ENCODE results near the gene CX3CR1. TPM values are rescaled to one million over a fixed set of nuclear protein-coding genes. Genes with fewer than 3 reads are reported as not detected.

The CX3CR1 gene
- total and polyA plus RNA-seq, 2 of the 4 experiments (the other 2 are of a cell fraction), result not detected

GRCh38 chr3:39268549-39268900, 11.3 kb downstream of the CX3CR1 start:
- intact Hi-C loops (cut with micrococcal nuclease) (no loop called here), in situ Hi-C loops (cut with MboI; ENCODE audit: low sequenced_read_pairs) (no loop called here), dilution Hi-C loops (cut with HindIII; ENCODE audit: low sequenced_read_pairs, unreplicated experiment) (no loop called here)
- H3K18ac ChIP-seq (ENCODE audit: low read depth, low read length), result no peak overlapping the region
- no peak overlapping the region for H3K56ac ChIP-seq (ENCODE audit: extremely low read depth, insufficient read depth, low read length)
- no peak for TF ChIP-seq MAFK (IDR thresholded peaks at IDR 0.05; ENCODE audit: low read depth, low read length)
- no peak for TF ChIP-seq RFX5 (IDR thresholded peaks at IDR 0.05; ENCODE audit: low read depth, low read length)
- no peak for TF ChIP-seq MXI1 (IDR thresholded peaks at IDR 0.05; ENCODE audit: borderline replicate concordance, low read depth, low read length)
- no peak for TF ChIP-seq BHLHE40 (IDR thresholded peaks at IDR 0.05; ENCODE audit: low read depth, low read length)
- no peak for TF ChIP-seq RCOR1 (IDR thresholded peaks at IDR 0.05; ENCODE audit: insufficient replicate concordance, low read length)
- no peak for TF ChIP-seq USF2 (IDR thresholded peaks at IDR 0.05; ENCODE audit: low read depth, low read length)
- no peak for TF ChIP-seq ELK1 (IDR thresholded peaks at IDR 0.05; ENCODE audit: borderline replicate concordance, low read depth, low read length)
- no peak for TF ChIP-seq FOS (IDR thresholded peaks at IDR 0.05; ENCODE audit: low read depth, low read length)
- no peak for TF ChIP-seq RAD21 (IDR thresholded peaks at IDR 0.05; ENCODE audit: low read length)
- TF ChIP-seq NFE2L2 (IDR thresholded peaks at IDR 0.05; ENCODE audit: low read depth, low read length), result no peak
- no peak for TF ChIP-seq MAZ (IDR thresholded peaks at IDR 0.05; ENCODE audit: borderline replicate concordance, low read depth, low read length)
- TF ChIP-seq CEBPB (IDR thresholded peaks at IDR 0.05; ENCODE audit: low read depth, low read length), result no peak
- TF ChIP-seq SMC3 (IDR thresholded peaks at IDR 0.05; ENCODE audit: low read depth, low read length), result no peak
- TF ChIP-seq POLR2A (IDR thresholded peaks at IDR 0.05; ENCODE audit: low read depth, low read length), result no peak
- no peak for TF ChIP-seq CTCF (conservative IDR thresholded peaks at IDR 0.05; ENCODE audit: low read depth, low read length)
- no peak for TF ChIP-seq CHD1 (IDR thresholded peaks at IDR 0.05; ENCODE audit: low read depth, low read length)
- no peak for ATAC-seq (ENCODE audit: low read depth)
- no peaks in the 10 kb centered on the region for H3K9me1 ChIP-seq (ENCODE audit: insufficient read depth, low read length)
- H4K8ac ChIP-seq (ENCODE audit: low read depth in 2 of 2, low read length in 2 of 2), result no peak overlapping the region
- WGBS, 2 experiments (ENCODE audit: extremely low coverage in 2 of 2, insufficient read length in 1 of 2), result no CpG with 5 or more reads among the region's 7 CpGs
- no peak overlapping the region for H3K4me3 ChIP-seq (ENCODE audit: insufficient read depth, low read depth, low read length)
- no peaks in the 10 kb centered on the region for H3K9me3 ChIP-seq (ENCODE audit: control insufficient read depth, insufficient read depth, low read length)
- H4K91ac ChIP-seq (ENCODE audit: insufficient read depth, low read depth, low read length), result no peak overlapping the region
- no peak overlapping the region for H2BK20ac ChIP-seq (ENCODE audit: low read depth, low read length)
- DNase-seq, result no peak
- CTCF ChIA-PET, result no interaction called here
- no peak overlapping the region for H3K14ac ChIP-seq (replicated peaks; ENCODE audit: low read depth, low read length)
- no peak overlapping the region for H2AK5ac ChIP-seq (ENCODE audit: low read depth, low read length)
- H3K4me2 ChIP-seq (ENCODE audit: low read depth, low read length), result no peak overlapping the region
- POLR2A ChIA-PET (ENCODE audit: unreplicated experiment), result no interaction called here
- no peak overlapping the region for H2BK5ac ChIP-seq (ENCODE audit: low read depth, low read length, poor library complexity, severe bottlenecking)
- no peak overlapping the region for H3K4ac ChIP-seq (ENCODE audit: low read depth, low read length)
- H3K36me3 ChIP-seq (ENCODE audit: control insufficient read depth, insufficient read depth, low read length), result no peaks in the 10 kb centered on the region
- H3K79me1 ChIP-seq (ENCODE audit: low read depth in 1 of 2, low read length in 2 of 2), result no peaks in the 10 kb centered on the region
- no TSS peak for BruUV-seq (replicated peaks)
- H4K20me1 ChIP-seq (ENCODE audit: insufficient read depth, low read length), result no peaks in the 10 kb centered on the region
- H3K4me1 ChIP-seq (ENCODE audit: control insufficient read depth, insufficient read depth, low read length), result no peaks in the 10 kb centered on the region
- no peak overlapping the region for H3K23ac ChIP-seq (ENCODE audit: low read depth, low read length)
- H3K27ac ChIP-seq (ENCODE audit: insufficient read depth, low read length), result no peak overlapping the region
- no peak overlapping the region for H3K9ac ChIP-seq (ENCODE audit: low read depth, low read length)
- no peak overlapping the region for H4K5ac ChIP-seq (ENCODE audit: low read depth, low read length)
- H2AK9ac ChIP-seq (replicated peaks; ENCODE audit: low read depth, low read length, poor library complexity), result no peak overlapping the region
- no peak overlapping the region for H2AFZ ChIP-seq (replicated peaks; ENCODE audit: low read length, poor library complexity)
- H2BK15ac ChIP-seq (ENCODE audit: low read depth, low read length), result no peak overlapping the region
- H3K27me3 ChIP-seq (ENCODE audit: control insufficient read depth, insufficient read depth, low read length), result peaks cover 39% of the 10 kb centered on the region
- H2BK120ac ChIP-seq (ENCODE audit: low read depth, low read length), result no peak overlapping the region
